Measurements from ENCODE around the gene PTPN7. TPM values are rescaled to one million over a fixed set of nuclear protein-coding genes. Genes with fewer than 3 reads are reported as not detected.
A peak's percentile ranks its signal among the peaks of the same experiment; 100 is the strongest.

The PTPN7 gene
- total and polyA plus RNA-seq, 2 of the 13 experiments (the other 11 are each of a cell fraction or from before 2014, with no cell fraction given): not detected

DNA sequence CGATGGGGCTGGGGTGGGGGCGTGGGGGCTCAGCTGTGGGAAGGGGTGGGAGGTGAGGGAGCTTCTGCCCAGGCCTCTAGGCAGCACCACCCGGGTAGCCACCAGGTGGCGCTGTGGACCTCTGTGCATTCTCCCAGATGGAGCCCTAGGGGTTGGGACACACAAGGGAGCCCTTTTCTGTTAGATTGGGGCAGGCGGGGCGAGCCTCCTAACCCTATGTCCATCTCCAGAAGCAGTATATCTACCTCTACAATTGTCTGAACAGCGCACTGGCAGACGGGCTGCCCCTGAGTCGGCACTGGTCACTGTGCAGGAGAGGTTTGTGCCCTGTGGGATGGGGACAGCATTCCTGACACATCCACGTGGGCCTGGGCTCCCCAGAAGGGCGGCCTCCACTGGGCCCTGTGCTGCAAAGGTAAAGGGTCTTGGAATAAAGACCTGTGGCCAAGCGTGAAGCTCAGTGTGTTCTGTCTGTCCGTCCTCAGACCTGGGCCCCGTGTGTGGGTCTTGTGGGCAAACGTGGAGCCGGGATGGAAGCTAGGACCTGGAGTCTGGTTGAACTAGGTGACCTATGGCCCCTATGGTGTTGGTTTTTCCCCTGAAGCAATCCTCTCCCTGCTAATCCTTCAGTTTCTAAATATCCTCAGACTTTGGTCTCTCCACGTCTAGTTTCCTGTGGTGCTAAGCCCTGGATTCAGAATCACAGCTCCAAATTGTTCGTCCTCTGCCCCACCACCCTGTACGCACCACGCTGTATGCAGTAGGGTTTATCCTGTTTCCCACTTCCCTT, 28.8 kb upstream of the PTPN7 start (continued):
- TF ChIP-seq, protein P1, sequence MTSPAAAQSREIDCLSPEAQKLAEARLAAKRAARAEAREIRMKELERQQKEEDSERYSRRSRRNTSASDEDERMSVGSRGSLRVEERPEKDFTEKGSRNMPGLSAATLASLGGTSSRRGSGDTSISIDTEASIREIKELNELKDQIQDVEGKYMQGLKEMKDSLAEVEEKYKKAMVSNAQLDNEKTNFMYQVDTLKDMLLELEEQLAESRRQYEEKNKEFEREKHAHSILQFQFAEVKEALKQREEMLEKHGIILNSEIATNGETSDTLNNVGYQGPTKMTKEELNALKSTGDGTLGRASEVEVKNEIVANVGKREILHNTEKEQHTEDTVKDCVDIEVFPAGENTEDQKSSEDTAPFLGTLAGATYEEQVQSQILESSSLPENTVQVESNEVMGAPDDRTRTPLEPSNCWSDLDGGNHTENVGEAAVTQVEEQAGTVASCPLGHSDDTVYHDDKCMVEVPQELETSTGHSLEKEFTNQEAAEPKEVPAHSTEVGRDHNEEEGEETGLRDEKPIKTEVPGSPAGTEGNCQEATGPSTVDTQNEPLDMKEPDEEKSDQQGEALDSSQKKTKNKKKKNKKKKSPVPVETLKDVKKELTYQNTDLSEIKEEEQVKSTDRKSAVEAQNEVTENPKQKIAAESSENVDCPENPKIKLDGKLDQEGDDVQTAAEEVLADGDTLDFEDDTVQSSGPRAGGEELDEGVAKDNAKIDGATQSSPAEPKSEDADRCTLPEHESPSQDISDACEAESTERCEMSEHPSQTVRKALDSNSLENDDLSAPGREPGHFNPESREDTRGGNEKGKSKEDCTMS (CRISPR knock-in tag; conservative IDR thresholded peaks at IDR 0.05): no peak
- TF ChIP-seq, protein P2, sequence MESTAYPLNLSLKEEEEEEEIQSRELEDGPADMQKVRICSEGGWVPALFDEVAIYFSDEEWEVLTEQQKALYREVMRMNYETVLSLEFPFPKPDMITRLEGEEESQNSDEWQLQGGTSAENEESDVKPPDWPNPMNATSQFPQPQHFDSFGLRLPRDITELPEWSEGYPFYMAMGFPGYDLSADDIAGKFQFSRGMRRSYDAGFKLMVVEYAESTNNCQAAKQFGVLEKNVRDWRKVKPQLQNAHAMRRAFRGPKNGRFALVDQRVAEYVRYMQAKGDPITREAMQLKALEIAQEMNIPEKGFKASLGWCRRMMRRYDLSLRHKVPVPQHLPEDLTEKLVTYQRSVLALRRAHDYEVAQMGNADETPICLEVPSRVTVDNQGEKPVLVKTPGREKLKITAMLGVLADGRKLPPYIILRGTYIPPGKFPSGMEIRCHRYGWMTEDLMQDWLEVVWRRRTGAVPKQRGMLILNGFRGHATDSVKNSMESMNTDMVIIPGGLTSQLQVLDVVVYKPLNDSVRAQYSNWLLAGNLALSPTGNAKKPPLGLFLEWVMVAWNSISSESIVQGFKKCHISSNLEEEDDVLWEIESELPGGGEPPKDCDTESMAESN (CRISPR knock-in tag; conservative IDR thresholded peaks at IDR 0.05): peak; percentile 79
- TF ChIP-seq SP5 (CRISPR knock-in tag; IDR thresholded peaks at IDR 0.05; ENCODE audit: borderline replicate concordance, low read depth): no peak
- no peak for TF ChIP-seq RBM39 (IDR thresholded peaks at IDR 0.05; ENCODE audit: low read depth, low read length, poor library complexity, severe bottlenecking)
- TF ChIP-seq, protein P3, sequence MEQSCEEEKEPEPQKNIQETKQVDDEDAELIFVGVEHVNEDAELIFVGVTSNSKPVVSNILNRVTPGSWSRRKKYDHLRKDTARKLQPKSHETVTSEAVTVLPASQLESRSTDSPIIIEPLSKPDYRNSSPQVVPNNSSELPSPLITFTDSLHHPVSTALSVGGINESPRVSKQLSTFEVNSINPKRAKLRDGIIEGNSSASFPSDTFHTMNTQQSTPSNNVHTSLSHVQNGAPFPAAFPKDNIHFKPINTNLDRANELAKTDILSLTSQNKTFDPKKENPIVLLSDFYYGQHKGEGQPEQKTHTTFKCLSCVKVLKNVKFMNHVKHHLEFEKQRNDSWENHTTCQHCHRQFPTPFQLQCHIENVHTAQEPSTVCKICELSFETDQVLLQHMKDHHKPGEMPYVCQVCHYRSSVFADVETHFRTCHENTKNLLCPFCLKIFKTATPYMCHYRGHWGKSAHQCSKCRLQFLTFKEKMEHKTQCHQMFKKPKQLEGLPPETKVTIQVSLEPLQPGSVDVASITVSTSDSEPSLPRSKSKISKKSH (CRISPR knock-in tag; IDR thresholded peaks at IDR 0.05; ENCODE audit: borderline replicate concordance): no peak
- no peak for TF ChIP-seq KLF16 (CRISPR knock-in tag; IDR thresholded peaks at IDR 0.05)
- no peak for TF ChIP-seq HMG20B (CRISPR knock-in tag; conservative IDR thresholded peaks at IDR 0.05)
- 0 out of 2 replicates have a peak, but pooled peaks have one; percentile 22 for TF ChIP-seq GFI1 (CRISPR knock-in tag; IDR thresholded peaks at IDR 0.05; ENCODE audit: borderline replicate concordance)
- no peak for TF ChIP-seq NKX3-1 (CRISPR knock-in tag; IDR thresholded peaks at IDR 0.05)
- no peak for TF ChIP-seq ZNF569 (CRISPR knock-in tag; IDR thresholded peaks at IDR 0.05; ENCODE audit: borderline replicate concordance)
- no peak for TF ChIP-seq BCL6 (CRISPR knock-in tag; IDR thresholded peaks at IDR 0.05)
- no peak for TF ChIP-seq ZNF792 (CRISPR knock-in tag; IDR thresholded peaks at IDR 0.05)
- 0 out of 2 replicates have a peak, but pooled peaks have one; percentile 42 for TF ChIP-seq GTF3A (CRISPR knock-in tag; conservative IDR thresholded peaks at IDR 0.05)
- TF ChIP-seq SAP130 (CRISPR knock-in tag; IDR thresholded peaks at IDR 0.05; ENCODE audit: low read depth): peak; percentile 27; the same call in 1 of the 2 replicates
- no peak; the same call in 1 of the 2 replicates for TF ChIP-seq ZBTB8A (CRISPR knock-in tag; IDR thresholded peaks at IDR 0.05; ENCODE audit: borderline replicate concordance, low read depth)
- no peak for TF ChIP-seq KDM5A (IDR thresholded peaks at IDR 0.05; ENCODE audit: borderline replicate concordance, low read length)
- TF ChIP-seq, protein P4, sequence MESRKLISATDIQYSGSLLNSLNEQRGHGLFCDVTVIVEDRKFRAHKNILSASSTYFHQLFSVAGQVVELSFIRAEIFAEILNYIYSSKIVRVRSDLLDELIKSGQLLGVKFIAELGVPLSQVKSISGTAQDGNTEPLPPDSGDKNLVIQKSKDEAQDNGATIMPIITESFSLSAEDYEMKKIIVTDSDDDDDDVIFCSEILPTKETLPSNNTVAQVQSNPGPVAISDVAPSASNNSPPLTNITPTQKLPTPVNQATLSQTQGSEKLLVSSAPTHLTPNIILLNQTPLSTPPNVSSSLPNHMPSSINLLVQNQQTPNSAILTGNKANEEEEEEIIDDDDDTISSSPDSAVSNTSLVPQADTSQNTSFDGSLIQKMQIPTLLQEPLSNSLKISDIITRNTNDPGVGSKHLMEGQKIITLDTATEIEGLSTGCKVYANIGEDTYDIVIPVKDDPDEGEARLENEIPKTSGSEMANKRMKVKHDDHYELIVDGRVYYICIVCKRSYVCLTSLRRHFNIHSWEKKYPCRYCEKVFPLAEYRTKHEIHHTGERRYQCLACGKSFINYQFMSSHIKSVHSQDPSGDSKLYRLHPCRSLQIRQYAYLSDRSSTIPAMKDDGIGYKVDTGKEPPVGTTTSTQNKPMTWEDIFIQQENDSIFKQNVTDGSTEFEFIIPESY (CRISPR knock-in tag; IDR thresholded peaks at IDR 0.05): no peak
- TF ChIP-seq NFIC (IDR thresholded peaks at IDR 0.05; ENCODE audit: low read length): no peak
- TF ChIP-seq HNF4A (CRISPR knock-in tag; IDR thresholded peaks at IDR 0.05): peak; percentile 91
- TF ChIP-seq GPN1 (CRISPR knock-in tag; IDR thresholded peaks at IDR 0.05; ENCODE audit: borderline replicate concordance): no peak
- no peak for TF ChIP-seq NFYB (CRISPR knock-in tag; IDR thresholded peaks at IDR 0.05)
- TF ChIP-seq HNRNPLL (IDR thresholded peaks at IDR 0.05; ENCODE audit: low read depth, low read length, poor library complexity, severe bottlenecking): no peak
